ENCODE results near the gene LYRM1. TPM values are rescaled to one million over a fixed set of nuclear protein-coding genes. Genes with fewer than 3 reads are reported as not detected.

LYRM1 gene
- total and polyA plus RNA-seq, 8 donors, result 6.7 to 58.5 (median 27.8) TPM

- DNase-seq, result no peak
- Histone ChIP-seq H3K27me3 (no peaks in the 10 kb centered on the region), H3K36me3 (peaks cover 6 to 28% (median 19%) of the 10 kb centered on the region in 4 donors), H3K4me3 (no peak overlapping the region), H3K9me3 (no peaks in the 10 kb centered on the region), H3K27ac (peak overlapping the region in 4 of 5 donors; percentile 11 to 80 (median 76)), H3K4me1 (peaks cover 36 to 49% (median 44%) of the 10 kb centered on the region in 4 donors)
- 46 to 68% (median 55%) methylated on average over 5 of the region's 5 CpGs for WGBS, 5 donors
- no peak for TF ChIP-seq EP300 (IDR thresholded peaks at IDR 0.05)
- peak in 1 of 3 donors; percentile 53 for TF ChIP-seq POLR2AphosphoS5 (IDR thresholded peaks at IDR 0.05)
- TF ChIP-seq POLR2A (IDR thresholded peaks at IDR 0.05), result no peak
- TF ChIP-seq CTCF (IDR thresholded peaks at IDR 0.05), result no peak
- intact Hi-C loops (cut with DNase I; ENCODE audit: low total_unique reads), result loop anchor here (10.0 kb wide), 1 partner anchor 52 kb away; the partner anchor contains the start of genes DCUN1D3 and LYRM1
Measured at GRCh38 chr16:20853143-20853542, 47.4 kb upstream of the LYRM1 start.

- Histone ChIP-seq H3K36me3 (peaks cover 6 to 30% (median 19%) of the 10 kb centered on the region in 4 donors), H3K27me3 (no peaks in the 10 kb centered on the region), H3K4me1 (peaks cover 36 to 51% (median 44%) of the 10 kb centered on the region in 4 donors), H3K9me3 (no peaks in the 10 kb centered on the region), H3K27ac (peak overlapping the region in 1 of 5 donors; percentile 80), H3K4me3 (no peak overlapping the region)
- intact Hi-C loops (cut with DNase I; ENCODE audit: low total_unique reads), result loop anchor here (10.0 kb wide), 1 partner anchor 51 kb away; the partner anchor contains the start of genes DCUN1D3 and LYRM1
- TF ChIP-seq EP300 (IDR thresholded peaks at IDR 0.05) (no peak), POLR2A (IDR thresholded peaks at IDR 0.05) (no peak), CTCF (IDR thresholded peaks at IDR 0.05) (no peak), POLR2AphosphoS5 (IDR thresholded peaks at IDR 0.05) (no peak)
- WGBS, 5 donors, result 80 to 91% (median 88%) methylated on average over 3 of the region's 3 CpGs
- no peak for DNase-seq
Measured at GRCh38 chr16:20853981-20854620, 46.5 kb upstream of the LYRM1 start.

- Histone ChIP-seq H3K36me3 (peaks cover 6 to 39% (median 25%) of the 10 kb centered on the region in 4 donors), H3K27ac (no peak overlapping the region), H3K4me1 (peaks cover 35 to 53% (median 44%) of the 10 kb centered on the region in 4 donors), H3K4me3 (no peak overlapping the region), H3K27me3 (no peaks in the 10 kb centered on the region), H3K9me3 (no peaks in the 10 kb centered on the region)
- no peak for DNase-seq
- intact Hi-C loops (cut with DNase I; ENCODE audit: low total_unique reads), result loop anchor here (10.0 kb wide), 1 partner anchor 50 kb away; the partner anchor contains the start of genes DCUN1D3 and LYRM1
- TF ChIP-seq CTCF (IDR thresholded peaks at IDR 0.05) (no peak), POLR2AphosphoS5 (IDR thresholded peaks at IDR 0.05) (no peak), EP300 (IDR thresholded peaks at IDR 0.05) (no peak), POLR2A (IDR thresholded peaks at IDR 0.05) (no peak)
- WGBS, 5 donors, result 93 to 98% (median 94%) methylated on average over 2 of the region's 2 CpGs
Measured at GRCh38 chr16:20854963-20855362, 45.6 kb upstream of the LYRM1 start.

- WGBS, 5 donors, result 61 to 82% (median 67%) methylated on average over 2 of the region's 2 CpGs
- Histone ChIP-seq H3K9me3 (no peaks in the 10 kb centered on the region), H3K4me1 (peaks cover 16 to 33% (median 23%) of the 10 kb centered on the region in 4 donors), H3K4me3 (no peak overlapping the region), H3K36me3 (peaks cover 18 to 62% (median 48%) of the 10 kb centered on the region in 4 donors), H3K27ac (no peak overlapping the region), H3K27me3 (no peaks in the 10 kb centered on the region)
- intact Hi-C loops (cut with DNase I; ENCODE audit: low total_unique reads), result loop anchor here (10.0 kb wide), 1 partner anchor 48 kb away; the partner anchor contains the start of genes DCUN1D3 and LYRM1
- DNase-seq, result no peak
- TF ChIP-seq EP300 (IDR thresholded peaks at IDR 0.05) (no peak), POLR2AphosphoS5 (IDR thresholded peaks at IDR 0.05) (no peak), CTCF (IDR thresholded peaks at IDR 0.05) (no peak), POLR2A (IDR thresholded peaks at IDR 0.05) (no peak)
Measured at GRCh38 chr16:20857281-20857680, 43.3 kb upstream of the LYRM1 start.
